CD14-positive monocyte (primary cell): Measurements from ENCODE around the gene PDE6H. TPM values are rescaled to one million over a fixed set of nuclear protein-coding genes. Genes with fewer than 3 reads are reported as not detected.
A peak's percentile ranks its signal among the peaks of the same experiment; 100 is the strongest.

Source experiments
- DNase-seq, 3 donors: peaks; one replicate each; pipeline ENCODE4 v3.0.0-alpha.2; 2011 to 2022
- H2AFZ ChIP-seq: 2 replicates; pipeline ENCODE4 v1.6.0; 2012; ENCODE audit warnings: mild to moderate bottlenecking, low read depth, low read length, inconsistent platforms; ENCODE audit not compliant: insufficient read depth, poor library complexity, severe bottlenecking
- H3K27ac ChIP-seq, 2 donors: 1 replicate in 1 of 2; 2 replicates in 1 of 2; pipeline ENCODE4 v1.5.1; 2012 to 2013; ENCODE audit warnings: low read length in 2 of 2, control low read depth in 1 of 2, inconsistent platforms in 1 of 2, low read depth in 1 of 2, mild to moderate bottlenecking in 1 of 2
- H3K27me3 ChIP-seq, 2 donors: one replicate each; pipeline versions ENCODE4 v1.6.0 to v1.6.1; 2011 to 2013; ENCODE audit warnings: low read length in 2 of 2; ENCODE audit not compliant: control insufficient read depth in 2 of 2, insufficient read depth in 2 of 2
- H3K36me3 ChIP-seq, 2 donors: replicated peaks in 1 of 2; 1 replicate in 1 of 2; 2 replicates in 1 of 2; pipeline versions ENCODE4 v1.5.1 to v1.6.1; 2012 to 2013; ENCODE audit warnings: low read length in 2 of 2, control low read depth in 1 of 2, inconsistent platforms in 1 of 2, mild to moderate bottlenecking in 1 of 2; ENCODE audit not compliant: insufficient read depth in 2 of 2, control insufficient read depth in 1 of 2
- H3K4me1 ChIP-seq, 2 donors: 1 replicate in 1 of 2; 2 replicates in 1 of 2; pipeline versions ENCODE4 v1.5.1 to v1.6.1; 2012 to 2013; ENCODE audit warnings: low read length in 2 of 2, control low read depth in 1 of 2, inconsistent platforms in 1 of 2, mild to moderate bottlenecking in 1 of 2, moderate library complexity in 1 of 2; ENCODE audit not compliant: insufficient read depth in 2 of 2, control insufficient read depth in 1 of 2
- H3K4me2 ChIP-seq: replicated peaks from 2 replicates; pipeline ENCODE3; 2012; ENCODE audit warnings: low read length, moderate library complexity, mild to moderate bottlenecking; ENCODE audit not compliant: poor library complexity, severe bottlenecking; ENCODE audit errors: extremely low read depth
- H3K4me3 ChIP-seq, 3 experiments: fragments of 200-600 bp in 1 of 3; sonication (generic) in 1 of 3; replicated peaks in 1 of 3; 1 replicate in 2 of 3; 2 replicates in 1 of 3; pipeline ENCODE4 v1.5.1; 2011 to 2013; ENCODE audit warnings: low read length in 3 of 3, mild to moderate bottlenecking in 3 of 3, control low read depth in 2 of 3, low read depth in 2 of 3, inconsistent platforms in 1 of 3, moderate library complexity in 1 of 3
- H3K79me2 ChIP-seq: 2 replicates; pipeline ENCODE4 v1.6.0; 2012; ENCODE audit warnings: mild to moderate bottlenecking, control low read depth, inconsistent platforms, low read length, moderate library complexity; ENCODE audit not compliant: insufficient read depth
- H3K9ac ChIP-seq: 2 replicates; pipeline ENCODE4 v1.6.0; 2017; ENCODE audit warnings: low read length, mild to moderate bottlenecking; ENCODE audit not compliant: insufficient read depth, poor library complexity, severe bottlenecking
- H3K9me3 ChIP-seq, 2 donors: replicated peaks in 1 of 2; 1 replicate in 1 of 2; 2 replicates in 1 of 2; pipeline versions ENCODE4 v1.5.1 to v1.6.1; 2012 to 2013; ENCODE audit warnings: low read length in 2 of 2, control low read depth in 1 of 2; ENCODE audit not compliant: control insufficient read depth in 1 of 2, insufficient read depth in 1 of 2
- H4K20me1 ChIP-seq: 2 replicates; pipeline ENCODE4 v1.6.0; 2012; ENCODE audit warnings: mild to moderate bottlenecking, low read length, control low read depth, moderate library complexity; ENCODE audit not compliant: insufficient read depth
- H3K27ac Mint-ChIP-seq, 7 donors: one replicate each; pipeline ENCODE4 v1.8.0; 2020; ENCODE audit warnings: mild to moderate bottlenecking in 7 of 7, mixed read lengths in 7 of 7, moderate library complexity in 6 of 7, inconsistent platforms in 2 of 7
- H3K27me3 Mint-ChIP-seq, 3 donors: one replicate each; pipeline ENCODE4 v1.8.0; 2021 to 2022; ENCODE audit warnings: low read depth in 3 of 3, mild to moderate bottlenecking in 3 of 3, mixed read lengths in 3 of 3, moderate library complexity in 3 of 3, inconsistent platforms in 1 of 3
- H3K36me3 Mint-ChIP-seq, 2 donors: one replicate each; pipeline ENCODE4 v1.8.0; 2020; ENCODE audit warnings: mixed read lengths in 2 of 2, inconsistent platforms in 1 of 2, mild to moderate bottlenecking in 1 of 2
- H3K4me1 Mint-ChIP-seq: one replicate; pipeline ENCODE4 v1.8.0; 2020; ENCODE audit warnings: mild to moderate bottlenecking, mixed read lengths
- H3K4me3 Mint-ChIP-seq, 2 donors: one replicate each; pipeline ENCODE4 v1.8.0; 2020; ENCODE audit warnings: mild to moderate bottlenecking in 2 of 2, mixed read lengths in 2 of 2, moderate library complexity in 1 of 2
- H3K9me3 Mint-ChIP-seq, 7 donors: one replicate each; pipeline ENCODE4 v1.8.0; 2020 to 2022; ENCODE audit warnings: mixed read lengths in 7 of 7, mild to moderate bottlenecking in 6 of 7, moderate library complexity in 6 of 7, inconsistent platforms in 2 of 7
- WGBS: methylation state at CpG from one replicate; pipeline ENCODE4 v1.1.5; 2013; ENCODE audit warnings: missing lambda C conversion rate; ENCODE audit not compliant: insufficient coverage; 5-methylcytosine and 5-hydroxymethylcytosine counted together
- intact Hi-C, 2 donors: fragments of 100-400 bp; cut with micrococcal nuclease; formaldehyde crosslinking; loops; one replicate each; pipeline versions ENCODE4 v1.15.0 to v1.15.1; 2023
- polyA plus RNA-seq, 3 donors: library from polyadenylated mRNA; depleted of rRNA in 1 of 3; unstranded in 2 of 3; stranded (reverse) in 1 of 3; fragments of 300-500 nt in 2 of 3; fragments of >200 nt in 1 of 3; fragmentation: Illumina TruSeq in 2 of 3; gene quantifications; 1 replicate in 2 of 3; 2 replicates in 1 of 3; pipeline ENCODE4 v1.2.3, GENCODE V29; 2012 to 2021
- TF ChIP-seq, protein P1 (sequence below): fragments of 200-600 bp; IDR thresholded peaks from one replicate; pipeline ENCODE4 v1.8.0; 2022; ENCODE audit warnings: antibody characterized with exemption, mild to moderate bottlenecking

PDE6H gene
- polyA plus RNA-seq, 3 donors = 0.33 to 0.56 TPM; not detected in 1

GRCh38 chr12:14950421-14950820, 22.4 kb upstream of the PDE6H start:
- WGBS = 86% methylated on average over 1 of the region's 4 CpGs
- Mint-ChIP-seq H3K4me3 (no peak overlapping the region), H3K27me3 (no peaks in the 10 kb centered on the region), H3K27ac (peak overlapping the region; percentile 75 to 99 (median 95)), H3K9me3 (no peaks in the 10 kb centered on the region), H3K36me3 (peaks cover 60 to 75% of the 10 kb centered on the region in 2 donors), H3K4me1 (peaks cover 63% of the 10 kb centered on the region)
- Histone ChIP-seq H3K4me1 (peaks cover 70 to 72% of the 10 kb centered on the region in 2 donors), H3K27ac (peak overlapping the region; percentile 27 to 89), H3K4me2 (no peak overlapping the region), H3K4me3 (no peak overlapping the region), H3K79me2 (peaks cover 100% of the 10 kb centered on the region), H3K9me3 (no peaks in the 10 kb centered on the region), H2AFZ (no peak overlapping the region), H3K9ac (no peak overlapping the region), H3K27me3 (no peaks in the 10 kb centered on the region), H4K20me1 (peaks cover 98% of the 10 kb centered on the region), H3K36me3 (peaks cover 56% of the 10 kb centered on the region in 2 donors)
- no peak for DNase-seq
- intact Hi-C loops = loop anchor here in 1 of 2 donors (5.0 to 10.0 kb wide), 3 partner anchors 42 to 754 kb away; partner anchors contain the start of gene PLBD1
- TF ChIP-seq, protein P1, sequence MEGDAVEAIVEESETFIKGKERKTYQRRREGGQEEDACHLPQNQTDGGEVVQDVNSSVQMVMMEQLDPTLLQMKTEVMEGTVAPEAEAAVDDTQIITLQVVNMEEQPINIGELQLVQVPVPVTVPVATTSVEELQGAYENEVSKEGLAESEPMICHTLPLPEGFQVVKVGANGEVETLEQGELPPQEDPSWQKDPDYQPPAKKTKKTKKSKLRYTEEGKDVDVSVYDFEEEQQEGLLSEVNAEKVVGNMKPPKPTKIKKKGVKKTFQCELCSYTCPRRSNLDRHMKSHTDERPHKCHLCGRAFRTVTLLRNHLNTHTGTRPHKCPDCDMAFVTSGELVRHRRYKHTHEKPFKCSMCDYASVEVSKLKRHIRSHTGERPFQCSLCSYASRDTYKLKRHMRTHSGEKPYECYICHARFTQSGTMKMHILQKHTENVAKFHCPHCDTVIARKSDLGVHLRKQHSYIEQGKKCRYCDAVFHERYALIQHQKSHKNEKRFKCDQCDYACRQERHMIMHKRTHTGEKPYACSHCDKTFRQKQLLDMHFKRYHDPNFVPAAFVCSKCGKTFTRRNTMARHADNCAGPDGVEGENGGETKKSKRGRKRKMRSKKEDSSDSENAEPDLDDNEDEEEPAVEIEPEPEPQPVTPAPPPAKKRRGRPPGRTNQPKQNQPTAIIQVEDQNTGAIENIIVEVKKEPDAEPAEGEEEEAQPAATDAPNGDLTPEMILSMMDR = no peak

- Mint-ChIP-seq H3K27me3 (no peaks in the 10 kb centered on the region), H3K4me3 (no peak overlapping the region), H3K9me3 (peaks cover 0 to under 1% (median 0%) of the 10 kb centered on the region in 7 donors), H3K27ac (peak overlapping the region; percentile 90 to 99 (median 96)), H3K36me3 (peaks cover 54 to 70% of the 10 kb centered on the region in 2 donors), H3K4me1 (peaks cover 69% of the 10 kb centered on the region)
- Histone ChIP-seq H3K79me2 (peaks cover 100% of the 10 kb centered on the region), H3K36me3 (peaks cover 48% of the 10 kb centered on the region in 2 donors), H3K4me1 (peaks cover 78 to 79% of the 10 kb centered on the region in 2 donors), H3K4me2 (peak overlapping the region; percentile 48), H2AFZ (no peak overlapping the region), H4K20me1 (peaks cover 98% of the 10 kb centered on the region), H3K4me3 (peak overlapping the region in 1 of 3 experiments; percentile 3), H3K9me3 (no peaks in the 10 kb centered on the region), H3K9ac (no peak overlapping the region), H3K27ac (peak overlapping the region; percentile 80 to 89), H3K27me3 (no peaks in the 10 kb centered on the region)
- TF ChIP-seq, protein P1 = no peak
- intact Hi-C loops = loop anchor here in 1 of 2 donors (5.0 to 10.0 kb wide), 3 partner anchors 41 to 754 kb away; partner anchors contain the start of gene PLBD1
- 90% methylated on average over 2 of the region's 6 CpGs for WGBS
- peak in 1 of 3 donors; percentile 31 for DNase-seq
These were observed 21.7 kb upstream of the PDE6H start for GRCh38 chr12:14950982-14951746.
